ENCODE results near the gene SLC2A11.
A peak's percentile ranks its signal among the peaks of the same experiment; 100 is the strongest.
"Not testable (repeated sequence)": the region's sequence is repeated elsewhere in the genome, so short reads cannot be mapped to it uniquely, and the experiment has no call there.

SLC2A11 gene

GRCh38 chr22:23847310-23847920, 10.3 kb upstream of the SLC2A11 start:
- DNase-seq (ENCODE audit: low read depth) = no peak

GRCh38 chr22:23847991-23848864, 9.4 kb upstream of the SLC2A11 start:
- DNase-seq (ENCODE audit: low read depth) = no peak

- peak; percentile 72 for DNase-seq (ENCODE audit: low read depth)
These were observed 8.4 kb upstream of the SLC2A11 start for GRCh38 chr22:23849009-23850006.

- no peak for DNase-seq (ENCODE audit: low read depth)
These were observed 7.5 kb upstream of the SLC2A11 start for GRCh38 chr22:23850136-23850611.

GRCh38 chr22:23856721-23857605, 712 bp upstream of the SLC2A11 start:
- no peak for DNase-seq (ENCODE audit: low read depth)

GRCh38 chr22:23858484-23858815, 775 bp downstream of the SLC2A11 start:
- DNase-seq (ENCODE audit: low read depth) = no peak

- DNase-seq (ENCODE audit: low read depth) = no peak
These were observed 1.5 kb downstream of the SLC2A11 start for GRCh38 chr22:23859201-23859600.

GRCh38 chr22:23860187-23860586, 2.5 kb downstream of the SLC2A11 start:
- DNase-seq (ENCODE audit: low read depth) = not testable (repeated sequence)

GRCh38 chr22:23862103-23862502, 4.4 kb downstream of the SLC2A11 start:
- DNase-seq (ENCODE audit: low read depth) = no peak

GRCh38 chr22:23864499-23865154, 7.0 kb downstream of the SLC2A11 start:
- DNase-seq (ENCODE audit: low read depth) = not testable (repeated sequence)

- no peak for DNase-seq (ENCODE audit: low read depth)
These were observed 10.9 kb downstream of the SLC2A11 start for GRCh38 chr22:23868580-23868979.

- DNase-seq (ENCODE audit: low read depth) = no peak
These were observed 17.2 kb downstream of the SLC2A11 start for GRCh38 chr22:23874871-23875270.

- no peak for DNase-seq (ENCODE audit: low read depth)
These were observed 18.1 kb downstream of the SLC2A11 start for GRCh38 chr22:23875801-23876200.

- DNase-seq (ENCODE audit: low read depth) = no peak
These were observed 19.9 kb downstream of the SLC2A11 start for GRCh38 chr22:23877566-23877965.

GRCh38 chr22:23878219-23878618, 20.5 kb downstream of the SLC2A11 start:
- no peak for DNase-seq (ENCODE audit: low read depth)

GRCh38 chr22:23882370-23882769, 24.7 kb downstream of the SLC2A11 start:
- no peak for DNase-seq (ENCODE audit: low read depth)

- no peak for DNase-seq (ENCODE audit: low read depth)
These were observed 26.0 kb downstream of the SLC2A11 start for GRCh38 chr22:23883658-23884057.

GRCh38 chr22:23884140-23884539, 26.5 kb downstream of the SLC2A11 start:
- no peak for DNase-seq (ENCODE audit: low read depth)

GRCh38 chr22:23888615-23889401, 31.1 kb downstream of the SLC2A11 start:
- DNase-seq (ENCODE audit: low read depth) = no peak

- DNase-seq (ENCODE audit: low read depth) = no peak
These were observed 31.9 kb downstream of the SLC2A11 start for GRCh38 chr22:23889620-23890019.
